GM12801 (cell line): ENCODE measurements around the gene COPB1.

Experiments
- CTCF ChIP-seq: IDR thresholded peaks from one replicate; pipeline ENCODE4 v1.5.1; 2011; ENCODE audit warnings: control low read depth; ENCODE audit not compliant: insufficient read length; ENCODE audit errors: extremely low read depth

Gene COPB1

GRCh38 chr11:14499560-14500180 is at the start of gene COPB1:
COPB1 (minus strand) TSS chr11:14499811; CDS start chr11:14498928, 883 bp downstream.
- TF ChIP-seq CTCF = no peak

GRCh38 chr11:14547440-14547839 is 47.8 kb upstream of the COPB1 start:
- TF ChIP-seq CTCF = no peak

GRCh38 chr11:14546672-14547071 is 47.1 kb upstream of the COPB1 start:
- TF ChIP-seq CTCF = no peak

- no peak for TF ChIP-seq CTCF
Observed at GRCh38 chr11:14544611-14545010, 45.0 kb upstream of the COPB1 start.

GRCh38 chr11:14543260-14543659 is 43.6 kb upstream of the COPB1 start:
- no peak for TF ChIP-seq CTCF

- no peak for TF ChIP-seq CTCF
Observed at GRCh38 chr11:14542324-14542723, 42.7 kb upstream of the COPB1 start.

- TF ChIP-seq CTCF = no peak
Observed at GRCh38 chr11:14541192-14541947, 41.8 kb upstream of the COPB1 start.
